ENCODE data around the gene ZSWIM4.
"Not testable (repeated sequence)": the region's sequence is repeated elsewhere in the genome, so short reads cannot be mapped to it uniquely, and the experiment has no call there.

ZSWIM4 gene

DNA sequence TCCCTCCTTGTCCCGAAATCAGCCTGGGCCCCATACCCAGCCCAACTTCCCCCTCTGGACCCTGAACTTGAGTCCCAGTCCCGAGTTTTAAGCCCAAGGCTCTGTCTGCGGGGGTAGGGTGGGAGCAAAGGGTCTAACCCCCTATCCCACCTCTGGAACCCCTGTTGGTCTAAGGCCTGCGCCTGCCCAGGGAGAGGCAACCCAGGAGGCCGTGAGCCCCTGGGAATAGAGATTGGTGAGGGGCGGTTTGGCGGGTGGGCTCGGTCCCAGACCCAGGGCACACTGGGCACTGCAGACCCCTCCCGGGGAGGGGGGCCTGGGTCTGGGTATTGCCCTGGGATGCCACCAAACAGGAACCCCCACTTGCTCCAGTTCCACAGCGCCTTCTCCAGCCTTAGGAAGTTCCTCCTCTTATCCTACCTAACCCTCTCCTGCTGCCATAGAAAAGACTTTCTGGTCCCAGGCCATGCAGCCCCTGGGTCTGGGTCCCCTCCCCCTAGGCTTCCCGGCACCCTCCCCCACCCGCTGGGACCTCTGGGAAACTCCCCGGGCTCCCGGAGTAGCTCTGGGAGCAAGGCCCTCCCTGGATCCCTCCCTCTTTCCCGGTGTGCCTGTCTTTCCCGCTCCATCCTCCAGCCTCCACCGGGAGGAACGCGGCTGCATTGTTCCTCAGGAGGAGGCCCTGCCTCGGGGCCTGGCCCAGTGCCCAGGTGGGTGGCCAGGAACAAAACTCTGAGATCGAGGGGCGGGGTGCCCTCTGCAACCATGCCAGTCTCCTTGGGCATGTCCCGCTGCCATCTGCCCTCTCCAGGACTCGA is 48.1 kb downstream of the ZSWIM4 start:
- DNase-seq: no peak
- in situ Hi-C loops (cut with MboI; ENCODE audit: low pct_unique_long_range_greater_than_20kb, low sequenced_read_pairs): loop anchor here (10.0 kb wide), 1 partner anchor 59 kb away; no protein-coding TSS in a partner anchor

DNA sequence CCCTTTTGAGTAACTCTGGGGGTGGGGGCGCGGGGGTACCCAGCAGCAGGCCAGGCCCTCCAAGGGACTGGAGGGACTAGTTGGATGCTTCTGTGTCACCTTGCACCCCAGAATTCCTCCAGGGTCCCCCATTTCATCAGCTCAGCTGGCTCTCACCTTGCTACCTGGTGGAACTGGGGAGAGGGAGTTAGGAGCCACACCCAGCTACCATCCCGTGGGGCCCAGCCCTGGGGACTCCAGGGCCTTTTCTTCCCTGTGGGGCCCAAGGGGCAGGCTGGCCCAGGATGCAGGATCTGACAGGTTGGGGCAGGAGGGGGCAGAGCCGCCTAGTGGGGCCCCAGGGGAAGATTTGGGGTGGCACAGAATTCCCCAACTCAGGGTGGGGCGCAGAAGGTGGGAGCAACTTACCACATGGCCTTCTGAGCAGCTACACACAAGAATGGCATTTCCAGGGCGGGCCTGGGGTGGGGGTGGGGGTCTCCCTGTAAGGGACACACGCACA is 48.9 kb downstream of the ZSWIM4 start:
- in situ Hi-C loops (cut with MboI; ENCODE audit: low pct_unique_long_range_greater_than_20kb, low sequenced_read_pairs): loop anchor here (10.0 kb wide), 1 partner anchor 59 kb away; no protein-coding TSS in a partner anchor
- no peak for DNase-seq

DNA sequence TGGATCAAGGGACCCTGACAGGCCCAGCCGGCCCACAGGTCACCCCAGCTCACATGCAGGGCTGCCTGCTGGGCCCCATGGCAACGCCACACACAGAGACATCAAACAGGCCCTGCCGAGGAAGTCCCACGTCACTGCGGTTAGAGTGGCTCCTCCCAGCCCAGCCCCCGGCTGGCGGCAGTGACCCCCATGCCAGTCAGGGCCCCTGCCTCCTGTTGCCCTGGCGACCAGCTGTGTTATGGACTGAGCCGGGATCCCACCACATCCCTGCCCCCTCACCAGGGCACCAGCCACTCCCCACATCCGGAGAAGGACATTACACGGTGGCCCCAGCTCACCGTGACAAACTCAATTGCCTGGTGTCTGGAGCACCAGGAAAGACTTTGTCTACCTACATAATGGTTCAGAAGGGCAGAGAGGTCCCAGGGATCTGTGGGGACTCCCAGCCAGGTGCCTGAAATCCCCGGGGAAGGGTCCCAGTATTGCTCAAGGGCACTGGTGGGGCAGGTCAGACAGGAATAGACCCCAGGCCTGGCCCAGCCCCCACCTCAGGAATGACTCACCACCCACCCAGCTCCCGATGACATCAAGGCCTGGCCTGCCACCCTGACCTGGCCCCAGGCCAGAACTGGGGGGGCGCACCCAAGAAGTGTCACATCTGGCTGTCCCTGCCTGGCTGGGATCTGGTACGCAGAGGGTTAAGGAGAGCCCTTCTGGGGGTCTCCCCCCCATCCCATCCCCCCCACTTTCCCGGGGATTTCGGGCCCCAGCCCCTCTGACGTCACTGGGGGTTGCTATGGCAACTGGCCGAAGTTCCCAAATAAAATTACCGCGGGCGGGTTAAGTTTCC is 51.5 kb downstream of the ZSWIM4 start:
- peak; percentile 97 for DNase-seq
- in situ Hi-C loops (cut with MboI; ENCODE audit: low pct_unique_long_range_greater_than_20kb, low sequenced_read_pairs): loop anchor here (10.0 kb wide), 1 partner anchor 62 kb away; no protein-coding TSS in a partner anchor

DNA sequence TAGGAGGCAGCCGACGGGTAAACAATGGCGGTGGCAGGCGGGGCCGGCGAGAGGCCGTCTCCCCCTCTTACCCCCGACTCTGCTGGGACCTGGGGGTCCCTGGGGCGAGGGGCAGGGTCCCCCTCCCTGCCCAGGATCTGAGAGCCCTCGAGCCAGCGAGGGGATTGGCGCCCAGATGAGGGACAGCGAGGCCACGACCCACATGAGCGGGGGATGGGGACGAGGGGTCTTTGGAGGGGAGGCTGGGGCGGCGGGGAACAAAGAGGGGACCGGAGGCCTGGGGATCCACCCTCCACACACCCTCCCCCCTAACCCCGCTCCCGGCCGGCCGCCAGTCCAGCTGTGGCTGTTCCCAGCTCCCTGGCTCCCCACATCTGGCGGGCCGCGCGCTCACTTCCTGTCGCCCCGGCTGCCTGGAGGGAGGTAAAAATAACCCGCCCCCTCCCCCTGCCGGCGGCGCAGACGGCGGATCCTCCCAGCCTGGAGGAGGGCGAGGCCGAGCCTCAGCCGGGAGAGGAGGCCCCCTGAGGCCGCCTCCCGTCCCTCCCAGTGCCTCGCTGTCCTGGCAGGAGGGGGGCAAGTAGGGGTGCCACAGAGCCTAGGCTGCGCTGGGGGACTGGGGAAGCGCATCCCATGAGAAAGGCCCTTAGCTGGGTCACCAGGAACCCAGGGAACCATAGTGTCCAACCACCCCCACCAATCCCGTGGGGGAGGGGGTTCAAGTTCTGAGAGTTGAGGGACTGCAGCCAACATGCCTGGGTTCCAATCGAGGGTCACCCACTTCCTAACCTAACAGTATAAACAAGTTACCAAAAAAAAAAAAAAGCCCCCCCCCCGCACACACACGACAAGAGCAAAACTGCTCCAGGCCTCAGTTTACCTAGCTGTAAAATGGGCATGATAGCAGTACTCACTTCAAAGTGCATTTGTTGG is 52.4 kb downstream of the ZSWIM4 start:
- in situ Hi-C loops (cut with MboI; ENCODE audit: low pct_unique_long_range_greater_than_20kb, low sequenced_read_pairs): loop anchor here (10.0 kb wide), 1 partner anchor 63 kb away; no protein-coding TSS in a partner anchor
- peak; percentile 92 for DNase-seq

DNA sequence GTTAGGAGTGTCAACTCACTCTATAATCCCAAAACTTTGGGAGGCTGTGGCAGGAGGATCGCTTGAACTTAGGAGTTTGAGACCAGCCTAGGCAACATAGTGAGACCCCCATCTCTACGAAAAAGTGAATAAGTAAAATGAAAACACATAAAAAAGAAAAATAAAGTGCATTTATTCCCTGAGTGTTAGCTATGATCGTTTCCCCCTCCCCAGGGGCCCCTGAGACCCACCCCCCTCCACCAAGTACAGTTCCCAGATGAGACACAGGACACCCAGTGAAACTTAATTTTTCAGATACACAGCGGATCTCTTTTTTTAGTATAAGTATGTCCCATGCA is 53.1 kb downstream of the ZSWIM4 start:
- in situ Hi-C loops (cut with MboI; ENCODE audit: low pct_unique_long_range_greater_than_20kb, low sequenced_read_pairs): loop anchor here (10.0 kb wide), 1 partner anchor 64 kb away; no protein-coding TSS in a partner anchor
- DNase-seq: no peak

DNA sequence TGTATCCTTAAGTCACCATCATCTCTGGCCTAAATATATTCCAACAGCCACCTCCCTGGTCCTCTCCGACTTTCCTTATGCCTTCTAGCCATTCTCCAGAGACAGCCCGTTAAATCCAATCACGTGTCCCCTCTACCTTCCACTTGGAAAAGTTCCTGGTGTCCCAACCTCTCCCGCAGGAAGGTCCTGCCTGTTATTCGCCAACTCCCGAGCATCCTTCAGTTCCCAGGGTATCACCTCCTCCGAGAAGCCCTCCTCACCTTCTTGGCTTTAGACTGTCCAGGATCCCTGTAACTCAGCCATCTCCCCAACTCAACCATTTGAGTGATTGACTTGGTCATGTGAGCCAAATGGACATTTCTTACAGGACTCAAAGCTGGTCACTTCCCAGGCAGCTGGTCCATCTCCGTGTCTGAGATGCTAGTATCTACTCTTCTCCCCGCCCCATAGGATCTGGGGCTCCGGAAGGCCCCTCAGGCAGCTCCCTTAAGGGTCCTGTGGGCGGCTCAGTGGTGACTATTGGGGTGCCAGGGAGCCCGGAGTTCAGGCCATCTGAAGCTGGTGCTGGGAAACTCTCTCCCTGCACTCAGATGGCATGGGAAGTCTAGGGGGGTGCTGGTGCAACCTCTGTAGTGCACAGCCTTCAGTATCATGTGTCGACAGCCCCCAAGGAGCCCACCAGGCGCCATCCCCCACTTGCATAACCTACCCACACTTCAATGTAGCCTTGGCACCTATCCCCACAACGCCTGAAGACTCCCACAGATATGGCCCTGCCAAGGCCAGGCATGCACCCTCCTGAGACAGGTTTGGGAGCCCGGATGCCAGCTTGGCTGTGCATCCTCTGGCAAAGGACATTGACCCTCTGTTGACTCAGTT is 53.8 kb downstream of the ZSWIM4 start:
- in situ Hi-C loops (cut with MboI; ENCODE audit: low pct_unique_long_range_greater_than_20kb, low sequenced_read_pairs): loop anchor here (10.0 kb wide), 1 partner anchor 64 kb away; no protein-coding TSS in a partner anchor
- no peak for DNase-seq

DNA sequence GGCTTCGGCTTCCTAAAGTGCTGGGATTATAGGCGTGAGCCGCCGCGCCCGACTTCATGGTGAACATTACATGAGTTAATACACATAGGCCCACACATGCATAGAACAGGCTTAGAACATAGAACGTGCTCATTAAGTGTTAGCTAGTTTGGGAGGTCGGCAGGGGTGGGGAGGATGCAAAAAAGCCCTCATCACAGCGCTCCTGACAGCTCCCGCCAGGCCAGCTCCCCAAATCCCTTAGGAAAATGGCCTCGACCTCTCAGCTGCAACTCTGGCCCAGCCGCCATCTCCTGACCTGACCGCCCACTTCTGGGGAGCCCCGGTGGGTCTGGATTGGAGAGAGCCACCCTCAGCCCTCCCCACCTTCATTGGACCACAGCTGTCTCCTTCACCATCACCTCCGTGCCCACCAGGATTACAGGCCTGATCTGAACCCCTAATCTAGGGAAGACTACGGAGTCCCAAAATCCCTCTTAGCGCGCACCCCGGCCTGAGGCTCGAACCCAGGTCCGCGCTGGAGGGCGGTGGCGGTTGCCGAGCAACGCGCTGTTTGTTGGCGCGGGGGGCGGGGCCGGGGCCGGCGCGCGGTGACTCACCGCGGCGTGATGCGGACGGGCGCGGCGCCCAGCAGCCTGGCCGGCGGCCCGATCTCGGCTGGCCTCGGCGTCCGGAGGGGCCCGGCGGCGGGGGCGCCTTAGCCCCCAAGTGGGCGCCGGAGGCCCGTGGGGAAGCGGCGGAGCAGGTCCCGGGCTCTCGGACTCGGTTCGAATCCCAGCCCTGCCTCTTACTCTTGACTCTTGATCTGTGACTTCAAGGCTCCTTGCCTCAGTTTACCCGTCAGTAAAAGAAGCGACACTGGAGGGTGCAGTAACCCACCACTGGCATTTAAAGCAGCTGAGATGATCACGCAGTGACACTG is 55.0 kb downstream of the ZSWIM4 start:
- in situ Hi-C loops (cut with MboI; ENCODE audit: low pct_unique_long_range_greater_than_20kb, low sequenced_read_pairs): loop anchor here (10.0 kb wide), 1 partner anchor 65 kb away; no protein-coding TSS in a partner anchor
- peak; percentile 69 for DNase-seq

DNA sequence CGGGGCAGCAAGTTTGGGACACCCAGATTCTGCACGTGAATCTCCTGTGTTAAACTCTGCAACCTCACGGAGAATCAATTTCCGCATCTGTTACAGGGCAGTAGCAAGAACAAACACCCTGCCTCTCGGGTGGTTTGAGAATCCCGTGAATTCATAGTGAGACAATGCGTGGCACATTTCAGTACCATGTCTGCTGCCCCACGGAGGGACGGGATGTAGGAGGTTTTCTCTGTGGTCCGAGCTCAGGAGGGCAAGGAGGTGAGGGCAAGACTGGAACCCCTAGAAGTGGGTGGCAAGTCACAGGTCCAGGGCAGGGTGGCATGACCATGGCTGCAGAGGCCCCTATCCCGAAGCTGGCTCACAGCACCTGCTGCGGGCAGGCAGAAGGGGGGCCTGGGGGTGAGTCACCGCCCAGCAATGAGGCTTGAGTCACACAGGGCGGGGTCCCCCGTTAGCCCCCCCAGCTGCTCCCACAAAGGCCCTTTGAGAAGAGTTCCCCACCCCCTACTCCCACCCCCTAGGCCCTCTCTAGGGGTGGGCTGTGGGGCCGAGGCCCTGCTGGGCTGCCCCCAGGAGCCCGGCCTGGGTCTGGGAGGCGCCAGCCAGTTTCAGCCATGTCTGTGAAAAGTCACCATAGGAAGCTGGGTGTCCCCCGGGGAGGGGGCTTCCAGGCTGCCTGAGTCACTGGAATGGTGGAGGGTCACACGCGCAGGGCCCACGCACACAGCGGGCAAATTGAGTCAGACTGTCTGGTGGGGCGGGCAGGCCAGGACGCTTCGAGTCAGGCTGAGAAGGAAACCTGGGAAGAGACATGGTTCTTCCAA is 55.9 kb downstream of the ZSWIM4 start:
- DNase-seq: no peak
- in situ Hi-C loops (cut with MboI; ENCODE audit: low pct_unique_long_range_greater_than_20kb, low sequenced_read_pairs): no loop called here

DNA sequence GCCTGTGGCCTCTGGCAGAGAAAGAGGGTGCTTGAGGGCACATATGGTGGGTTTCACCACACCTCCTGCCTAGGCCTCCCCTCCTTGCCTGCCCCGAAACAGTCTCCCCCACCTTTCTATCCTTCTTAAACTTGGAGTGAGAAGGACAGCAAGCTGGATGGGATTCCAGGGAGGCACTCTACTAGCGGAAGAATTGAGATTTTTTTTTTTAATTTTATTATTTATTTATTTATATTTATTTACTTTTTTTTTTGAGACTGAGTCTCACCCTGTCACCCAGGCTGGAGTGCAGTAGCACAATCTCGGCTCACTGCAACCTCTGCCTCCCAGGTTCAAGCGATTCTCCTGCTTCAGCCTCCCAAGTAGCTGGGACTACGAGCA is 56.5 kb downstream of the ZSWIM4 start:
- in situ Hi-C loops (cut with MboI; ENCODE audit: low pct_unique_long_range_greater_than_20kb, low sequenced_read_pairs): not testable (repeated sequence)

DNA sequence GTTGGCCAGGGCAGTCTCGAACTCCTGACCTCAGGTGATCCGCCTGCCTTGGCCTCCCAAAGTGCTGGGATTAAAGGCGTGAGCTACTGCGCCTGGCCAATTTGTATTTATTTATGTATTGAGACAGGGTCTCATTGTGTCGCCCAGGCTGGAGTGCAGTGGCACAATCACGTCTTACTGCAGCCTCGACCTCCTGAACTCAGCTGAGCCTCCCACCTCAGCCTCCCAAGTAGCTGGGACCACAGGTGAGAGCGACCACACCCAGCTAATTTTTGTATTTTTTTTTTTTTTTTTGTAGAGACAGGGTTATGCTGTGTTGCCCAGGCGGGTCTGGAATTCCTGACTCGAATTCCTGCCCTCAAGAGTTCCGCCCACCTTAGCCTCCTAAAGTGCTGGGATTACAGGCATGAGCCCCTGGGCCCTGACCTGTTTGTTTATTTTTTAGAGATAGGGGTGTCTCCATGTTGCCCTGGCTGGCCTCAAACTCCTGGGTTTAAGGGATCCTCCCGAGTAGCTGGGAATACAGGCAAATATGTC is 57.0 kb downstream of the ZSWIM4 start:
- in situ Hi-C loops (cut with MboI; ENCODE audit: low pct_unique_long_range_greater_than_20kb, low sequenced_read_pairs); DNase-seq: not testable (repeated sequence)

More for the DNA sequence above, 56.5 kb downstream of the ZSWIM4 start:
- DNase-seq: not testable (repeated sequence)

DNA sequence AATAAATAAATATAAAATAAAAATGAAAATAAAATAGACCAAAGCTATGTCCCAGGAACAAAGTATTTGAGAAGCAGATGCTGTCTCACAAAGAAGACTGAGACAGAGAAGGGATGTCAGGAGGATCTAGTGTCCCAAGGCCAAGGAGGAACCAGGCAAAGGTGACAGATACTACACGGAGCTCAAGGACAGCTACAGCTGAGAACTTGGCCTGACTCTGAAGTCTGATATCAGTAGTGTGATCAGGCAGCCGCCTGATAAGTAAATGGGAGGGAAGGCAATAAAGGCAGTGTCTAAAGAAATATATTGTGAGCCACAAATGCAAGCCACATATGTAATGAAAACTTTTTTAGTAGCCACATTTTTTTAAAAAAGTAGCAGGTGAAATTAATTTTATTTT is 61.3 kb downstream of the ZSWIM4 start:
- in situ Hi-C loops (cut with MboI; ENCODE audit: low pct_unique_long_range_greater_than_20kb, low sequenced_read_pairs): no loop called here
- DNase-seq: no peak

DNA sequence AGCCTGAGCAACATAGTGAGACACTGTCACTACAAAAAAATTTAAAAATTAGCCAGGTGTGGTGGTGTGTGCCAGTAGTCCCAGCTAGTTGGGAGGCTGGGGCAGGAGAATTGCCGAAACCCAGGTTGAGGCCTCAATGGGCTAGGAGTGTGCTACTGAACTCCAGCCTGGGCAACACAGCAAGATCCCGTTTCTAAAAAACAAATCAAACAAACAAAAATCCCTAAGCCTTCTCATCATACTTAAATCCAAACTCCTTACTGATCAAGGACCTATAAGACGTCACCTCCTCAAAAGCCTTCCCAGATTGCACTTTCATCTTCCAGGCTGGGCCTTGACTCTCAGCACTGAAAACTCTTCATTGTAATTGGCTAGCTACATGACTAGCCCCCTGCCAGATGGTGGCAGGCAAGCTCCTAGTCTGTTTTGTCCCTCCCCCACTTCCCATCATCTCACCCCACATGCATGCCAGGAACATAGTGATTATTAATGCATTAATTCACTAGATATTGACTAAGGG is 64.2 kb downstream of the ZSWIM4 start:
- DNase-seq: peak; percentile 32

DNA sequence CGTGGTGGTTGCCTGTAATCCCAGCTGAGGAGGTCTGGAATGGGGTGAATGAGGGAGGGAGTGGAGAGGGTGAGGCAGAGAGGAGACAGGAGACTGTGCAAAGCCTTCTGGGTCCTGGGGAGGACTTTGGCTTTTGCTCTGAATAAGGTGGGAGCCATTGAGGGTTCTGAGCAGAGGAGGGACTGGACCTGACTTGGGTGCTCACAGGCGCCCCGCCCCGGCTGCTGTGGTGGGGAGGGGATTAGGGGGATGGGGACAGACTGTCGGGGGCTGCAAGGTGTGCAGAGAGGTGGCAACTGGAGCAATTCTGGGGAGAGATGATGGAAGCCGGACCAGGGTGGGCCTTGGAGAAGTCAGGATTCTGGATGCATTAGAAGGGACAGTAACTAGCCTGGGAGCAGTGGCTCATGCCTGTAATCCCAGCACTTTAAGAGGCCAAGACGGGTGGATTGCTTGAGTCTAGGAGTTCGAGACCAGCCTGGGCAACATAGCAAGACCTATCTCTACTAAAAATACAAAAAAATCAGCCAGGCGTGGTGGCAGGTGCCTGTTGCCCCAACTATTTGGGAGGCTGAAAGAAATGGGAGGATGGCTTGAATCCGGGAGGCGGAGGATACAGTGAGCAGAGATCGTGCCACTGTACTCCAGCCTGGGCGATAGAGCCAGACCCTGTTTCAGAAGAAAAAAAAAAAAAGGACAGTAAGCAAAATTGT is 65.6 kb downstream of the ZSWIM4 start:
- DNase-seq: no peak
- in situ Hi-C loops (cut with MboI; ENCODE audit: low pct_unique_long_range_greater_than_20kb, low sequenced_read_pairs): loop anchor here (10.0 kb wide), 1 partner anchor 246 kb away; no protein-coding TSS in a partner anchor

More for the DNA sequence above, 64.2 kb downstream of the ZSWIM4 start:
- in situ Hi-C loops (cut with MboI; ENCODE audit: low pct_unique_long_range_greater_than_20kb, low sequenced_read_pairs): no loop called here

DNA sequence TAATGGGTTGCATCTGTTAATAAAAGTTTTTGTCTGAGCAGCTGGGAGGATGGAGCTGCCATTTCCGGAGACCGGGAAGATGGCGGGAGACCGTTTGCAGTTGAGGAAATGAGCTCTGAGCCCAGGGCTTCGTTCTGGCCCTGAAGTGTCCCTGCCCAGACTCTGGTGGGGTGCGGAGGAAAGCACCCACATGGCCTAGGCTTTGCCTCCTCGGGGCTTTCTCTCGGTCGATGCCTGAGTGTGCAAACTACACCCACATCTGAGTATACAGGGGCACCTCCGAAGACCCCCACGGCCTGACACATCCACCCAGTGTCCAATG is 66.1 kb downstream of the ZSWIM4 start:
- in situ Hi-C loops (cut with MboI; ENCODE audit: low pct_unique_long_range_greater_than_20kb, low sequenced_read_pairs): loop anchor here (10.0 kb wide), 1 partner anchor 247 kb away; no protein-coding TSS in a partner anchor

More for the DNA sequence above, 66.1 kb downstream of the ZSWIM4 start:
- no peak for DNase-seq
